H9 (cell line): ENCODE results near the gene SMYD2. TPM values are rescaled to one million over a fixed set of nuclear protein-coding genes. Genes with fewer than 3 reads are reported as not detected.

ENCODE experiments used
- DNase-seq: peaks from one replicate; pipeline ENCODE4 v3.0.0-alpha.2; 2017
- H2AFZ ChIP-seq: one replicate; pipeline ENCODE4 v1.6.1; 2013; ENCODE audit warnings: mild to moderate bottlenecking, low read length, control low read depth, moderate library complexity
- H2AK5ac ChIP-seq: 2 replicates; pipeline ENCODE4 v1.6.1; 2013; ENCODE audit warnings: low read length, control low read depth, mixed read lengths; ENCODE audit not compliant: insufficient read length
- H2BK120ac ChIP-seq: one replicate; pipeline ENCODE4 v1.6.1; 2013; ENCODE audit warnings: low read depth, mild to moderate bottlenecking, low read length, control low read depth, inconsistent platforms; ENCODE audit not compliant: poor library complexity, severe bottlenecking
- H2BK12ac ChIP-seq: 2 replicates; pipeline ENCODE4 v1.6.1; 2013; ENCODE audit warnings: low read length, control low read depth, mixed read lengths, low read depth; ENCODE audit not compliant: insufficient read length
- H2BK15ac ChIP-seq: 2 replicates; pipeline ENCODE4 v1.6.1; 2013; ENCODE audit warnings: low read depth, low read length, control low read depth
- H2BK20ac ChIP-seq: one replicate; pipeline ENCODE4 v1.6.1; 2013; ENCODE audit warnings: low read depth, mild to moderate bottlenecking, low read length, control low read depth, inconsistent platforms; ENCODE audit not compliant: poor library complexity, severe bottlenecking
- H2BK5ac ChIP-seq: 2 replicates; pipeline ENCODE4 v1.6.1; 2013; ENCODE audit warnings: low read length, control low read depth, mixed read lengths; ENCODE audit not compliant: insufficient read length
- H3K14ac ChIP-seq: 2 replicates; pipeline ENCODE4 v1.6.1; 2013; ENCODE audit warnings: low read length, control low read depth; ENCODE audit not compliant: insufficient read depth
- H3K18ac ChIP-seq: 2 replicates; pipeline ENCODE4 v1.6.1; 2013; ENCODE audit warnings: low read depth, mild to moderate bottlenecking, mixed read lengths, low read length, control low read depth; ENCODE audit not compliant: insufficient read length
- H3K23ac ChIP-seq: 2 replicates; pipeline ENCODE4 v1.6.1; 2013; ENCODE audit warnings: low read length, control low read depth, mixed read lengths, low read depth; ENCODE audit not compliant: insufficient read length
- H3K23me2 ChIP-seq: 2 replicates; pipeline ENCODE4 v1.6.1; 2013; ENCODE audit warnings: low read depth, mild to moderate bottlenecking, mixed read lengths, low read length, control low read depth; ENCODE audit not compliant: insufficient read length, poor library complexity, severe bottlenecking
- H3K27ac ChIP-seq: 2 replicates; pipeline ENCODE4 v1.5.1; 2013; ENCODE audit warnings: low read length, control low read depth, mixed read lengths, low read depth; ENCODE audit not compliant: insufficient read length
- H3K27me3 ChIP-seq: 2 replicates; pipeline ENCODE4 v1.6.1; 2013; ENCODE audit warnings: low read length, control low read depth, inconsistent platforms; ENCODE audit not compliant: insufficient read depth
- H3K4ac ChIP-seq: 2 replicates; pipeline ENCODE4 v1.6.1; 2013; ENCODE audit warnings: low read depth, mild to moderate bottlenecking, control low read depth, inconsistent platforms, low read length, moderate library complexity
- H3K4me1 ChIP-seq: 2 replicates; pipeline ENCODE4 v1.6.1; 2013; ENCODE audit warnings: low read length, control low read depth, inconsistent platforms; ENCODE audit not compliant: insufficient read depth
- H3K4me2 ChIP-seq: 2 replicates; pipeline ENCODE4 v1.6.1; 2013; ENCODE audit warnings: low read length, control low read depth, mixed read lengths; ENCODE audit not compliant: insufficient read length, insufficient read depth
- H3K56ac ChIP-seq: 2 replicates; pipeline ENCODE4 v1.6.1; 2013; ENCODE audit warnings: low read depth, mild to moderate bottlenecking, mixed read lengths, low read length, control low read depth; ENCODE audit not compliant: insufficient read length
- H3K79me1 ChIP-seq: 2 replicates; pipeline ENCODE4 v1.6.1; 2013; ENCODE audit warnings: low read depth, mild to moderate bottlenecking, moderate library complexity, low read length, control low read depth, inconsistent platforms; ENCODE audit not compliant: insufficient read depth, poor library complexity, severe bottlenecking
- H3K79me2 ChIP-seq: 2 replicates; pipeline ENCODE4 v1.6.1; 2013; ENCODE audit warnings: low read length, control low read depth, inconsistent platforms; ENCODE audit not compliant: insufficient read depth
- H3K9ac ChIP-seq: 2 replicates; pipeline ENCODE4 v1.6.1; 2013; ENCODE audit warnings: low read length, control low read depth, mixed read lengths; ENCODE audit not compliant: insufficient read length; ENCODE audit errors: extremely low read depth
- H3K9me3 ChIP-seq: one replicate; pipeline ENCODE4 v1.6.1; 2013; ENCODE audit warnings: low read depth, low read length, inconsistent platforms; ENCODE audit not compliant: control insufficient read depth
- H3T11ph ChIP-seq: one replicate; pipeline ENCODE4 v1.6.1; 2013; ENCODE audit warnings: mild to moderate bottlenecking, low read length, control low read depth, inconsistent platforms
- H4K20me1 ChIP-seq: one replicate; pipeline ENCODE4 v1.6.1; 2013; ENCODE audit not compliant: control insufficient read depth, insufficient read length, insufficient read depth
- H4K5ac ChIP-seq: 2 replicates; pipeline ENCODE4 v1.6.1; 2013; ENCODE audit warnings: low read depth, mild to moderate bottlenecking, mixed read lengths, low read length, control low read depth; ENCODE audit not compliant: insufficient read length
- H4K8ac ChIP-seq: replicated peaks from 2 replicates; pipeline ENCODE4 v1.6.1; 2013; ENCODE audit warnings: low read length, control low read depth, mixed read lengths, low read depth; ENCODE audit not compliant: insufficient read length
- H4K91ac ChIP-seq: 2 replicates; pipeline ENCODE4 v1.6.1; 2013; ENCODE audit warnings: low read depth, mild to moderate bottlenecking, moderate library complexity, mixed read lengths, low read length, control low read depth; ENCODE audit not compliant: insufficient read length
- H3K27ac Mint-ChIP-seq, 3 experiments: 2 replicates in 2 of 3; 3 replicates in 1 of 3; pipeline ENCODE4 v1.8.0; 2020 to 2021; ENCODE audit warnings: mixed read lengths in 3 of 3, mild to moderate bottlenecking in 1 of 3, moderate library complexity in 1 of 3
- H3K27me3 Mint-ChIP-seq: 2 replicates; pipeline ENCODE4 v1.8.0; 2021; ENCODE audit warnings: low read depth, mild to moderate bottlenecking, moderate library complexity, mixed read lengths
- H3K36me3 Mint-ChIP-seq, 3 experiments: 2 replicates in 2 of 3; 3 replicates in 1 of 3; pipeline ENCODE4 v1.8.0; 2020 to 2021; ENCODE audit warnings: low read depth in 3 of 3, mixed read lengths in 3 of 3; ENCODE audit not compliant: insufficient read depth in 1 of 3
- H3K4me1 Mint-ChIP-seq, 2 experiments: 2 replicates each; pipeline ENCODE4 v1.8.0; 2020; ENCODE audit warnings: mixed read lengths in 2 of 2
- H3K4me3 Mint-ChIP-seq, 2 experiments: 2 replicates in 1 of 2; 3 replicates in 1 of 2; pipeline ENCODE4 v1.8.0; 2020 to 2021; ENCODE audit warnings: mild to moderate bottlenecking in 2 of 2, mixed read lengths in 2 of 2, moderate library complexity in 1 of 2
- H3K9me3 Mint-ChIP-seq, 2 experiments: 2 replicates in 1 of 2; 3 replicates in 1 of 2; pipeline ENCODE4 v1.8.0; 2020; ENCODE audit warnings: mild to moderate bottlenecking in 2 of 2, mixed read lengths in 2 of 2, moderate library complexity in 1 of 2
- CTCF ChIP-seq: fragments of 200-600 bp; sonication (generic); conservative IDR thresholded peaks from 3 replicates; pipeline ENCODE4 v1.8.0; 2021; ENCODE audit warnings: antibody characterized with exemption, mild to moderate bottlenecking
- WGBS: extraction: QIAGEN DNeasy Blood & Tissue Kit; methylation state at CpG from one replicate; pipeline ENCODE4 v1.1.7; 2013; ENCODE audit warnings: missing lambda C conversion rate, low lambda C conversion rate, mixed read lengths; ENCODE audit not compliant: insufficient read length; ENCODE audit errors: extremely low coverage; 5-methylcytosine and 5-hydroxymethylcytosine counted together
- total RNA-seq: library from RNA; stranded (reverse); gene quantifications from 2 replicates; pipeline ENCODE4 v1.2.1, GENCODE V29; 2021

The SMYD2 gene
- total RNA-seq, 1 experiment from 2014 or later = 10.9 TPM

DNA sequence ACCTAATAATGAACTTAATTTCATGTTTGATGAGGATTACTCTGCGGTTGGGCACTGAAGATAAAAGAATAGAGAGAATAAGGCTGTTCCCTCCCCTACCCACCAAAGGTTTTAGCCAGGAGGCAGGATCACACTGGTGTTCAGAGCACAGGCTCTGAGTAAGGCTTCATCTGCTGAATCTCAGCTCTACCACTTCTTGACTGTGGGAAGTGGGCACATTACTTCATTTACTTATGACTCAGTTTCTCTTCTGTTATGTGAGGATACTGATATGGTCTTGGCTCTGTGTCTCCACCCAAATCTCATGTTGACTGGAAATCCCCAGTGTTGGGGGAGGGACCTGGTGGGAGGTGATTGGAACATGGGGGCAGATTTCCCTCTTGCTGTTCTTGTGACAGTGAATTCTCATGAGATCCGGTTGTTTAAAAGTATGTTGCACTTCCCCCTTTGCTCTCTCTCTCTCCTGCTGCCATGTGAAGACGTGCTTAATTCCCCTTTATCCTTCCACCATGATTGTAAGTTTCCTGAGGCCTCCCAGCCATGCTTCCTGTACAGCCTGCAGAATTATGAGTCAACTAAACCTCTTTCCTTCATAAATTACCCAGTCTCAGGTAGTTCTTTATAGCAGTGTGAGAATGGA is 79.7 kb downstream of the SMYD2 start:
- Histone ChIP-seq H2BK12ac (no peak overlapping the region), H4K8ac (no peak overlapping the region), H3K27me3 (no peaks in the 10 kb centered on the region), H3K23ac (no peak overlapping the region), H4K91ac (no peak overlapping the region), H2BK120ac (no peak overlapping the region), H3K79me2 (no peaks in the 10 kb centered on the region), H2AFZ (no peak overlapping the region), H2AK5ac (no peak overlapping the region), H3T11ph (no peak overlapping the region), H3K18ac (no peak overlapping the region), H3K4me1 (no peaks in the 10 kb centered on the region), H3K56ac (no peak overlapping the region), H3K79me1 (no peaks in the 10 kb centered on the region), H3K23me2 (no peaks in the 10 kb centered on the region), H4K20me1 (no peaks in the 10 kb centered on the region), H4K5ac (no peak overlapping the region), H3K9ac (no peak overlapping the region), H3K27ac (no peak overlapping the region), H3K4ac (no peak overlapping the region), H2BK5ac (no peak overlapping the region), H2BK15ac (no peak overlapping the region), H3K9me3 (no peaks in the 10 kb centered on the region), H3K14ac (no peak overlapping the region), H3K4me2 (no peak overlapping the region), H2BK20ac (no peak overlapping the region)
- H3K4me3 Mint-ChIP-seq = no peak overlapping the region
- DNase-seq = no peak
- WGBS = no CpG with 5 or more reads among the region's 3 CpGs
- peak overlapping the region in 1 of 3 experiments; percentile 1; a peak in 1 of 7 replicates for H3K27ac Mint-ChIP-seq
- peaks cover 0 to under 1% of the 10 kb centered on the region in 2 experiments; a peak in 2 of 4 replicates for H3K4me1 Mint-ChIP-seq
- H3K36me3 Mint-ChIP-seq = peaks cover 8 to 83% (median 61%) of the 10 kb centered on the region in 3 experiments
- H3K27me3 Mint-ChIP-seq = no peaks in the 10 kb centered on the region
- no peak for TF ChIP-seq CTCF
- H3K9me3 Mint-ChIP-seq = no peaks in the 10 kb centered on the region
